Breast epithelium (tissue), 3 donors: ENCODE results near the gene ISYNA1.

ENCODE experiments used
- CTCF ChIP-seq, 3 donors: fragments of 450-650 bp; IDR thresholded peaks; one replicate each; pipeline ENCODE4 v1.5.1; 2016 to 2017; ENCODE audit warnings: antibody characterized with exemption in 3 of 3, mild to moderate bottlenecking in 3 of 3, moderate library complexity in 3 of 3
- POLR2A ChIP-seq: fragments of 450-650 bp; IDR thresholded peaks from one replicate; pipeline ENCODE4 v1.6.1; 2016; ENCODE audit warnings: antibody characterized with exemption, mild to moderate bottlenecking, moderate library complexity
- POLR2AphosphoS5 ChIP-seq, 3 donors: sonication (generic); formaldehyde crosslinking; IDR thresholded peaks; one replicate each; pipeline ENCODE4 v1.6.1; 2017; ENCODE audit warnings: antibody characterized with exemption in 3 of 3

- TF ChIP-seq CTCF (IDR thresholded peaks at IDR 0.05) (no peak), POLR2A (no peak), POLR2AphosphoS5 (IDR thresholded peaks at IDR 0.05) (no peak)
Measured at GRCh38 chr19:18456279-18456678, 18.3 kb upstream of the ISYNA1 start.
